Medulla oblongata (tissue), 1 donor: ENCODE data around the gene ELOVL6.
"Not testable (repeated sequence)": the region's sequence is repeated elsewhere in the genome, so short reads cannot be mapped to it uniquely, and the experiment has no call there.

ENCODE experiments used
- DNase-seq: peaks from one replicate; pipeline ENCODE4 v3.0.0-alpha.2; 2015; ENCODE audit errors: extremely low spot score

ELOVL6 gene

DNA sequence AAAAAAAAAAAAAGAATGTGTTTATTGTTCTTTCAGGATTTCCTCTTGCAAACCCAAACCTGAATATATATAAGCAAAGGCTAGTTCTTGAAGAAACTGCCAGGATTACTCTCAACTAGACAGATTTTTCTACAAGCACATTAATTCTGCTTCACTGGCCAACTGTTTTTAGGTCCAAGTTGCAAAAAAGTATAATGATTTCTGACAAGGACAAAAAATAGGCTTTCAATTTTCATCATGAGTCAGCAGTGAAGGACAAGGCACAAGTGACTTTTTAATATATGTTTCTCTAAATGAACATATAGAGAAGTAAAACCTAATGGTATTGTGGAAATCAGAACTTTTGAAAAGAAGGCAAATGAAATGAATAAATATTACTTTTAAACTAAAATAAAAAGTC is 73.7 kb downstream of the ELOVL6 start:
- DNase-seq = no peak

DNA sequence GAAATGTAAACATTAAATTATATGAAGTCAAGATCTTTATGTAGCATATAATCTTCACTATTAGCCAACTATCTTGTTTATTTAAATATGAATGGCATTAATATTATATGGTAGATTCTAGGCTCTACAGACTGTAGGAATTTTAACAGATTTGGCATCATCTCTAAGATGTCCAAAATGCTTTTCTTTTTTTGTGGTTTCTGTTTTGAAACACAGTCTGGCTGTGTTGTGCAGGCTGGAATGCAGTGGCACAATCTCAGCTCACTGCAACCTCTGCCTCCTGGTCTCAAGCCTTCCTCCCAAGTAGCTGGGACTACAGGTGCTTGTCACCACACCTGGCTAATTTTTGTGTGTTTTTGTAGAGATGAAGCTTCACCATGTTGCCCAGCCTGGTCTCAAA is 76.2 kb downstream of the ELOVL6 start:
- no peak for DNase-seq

DNA sequence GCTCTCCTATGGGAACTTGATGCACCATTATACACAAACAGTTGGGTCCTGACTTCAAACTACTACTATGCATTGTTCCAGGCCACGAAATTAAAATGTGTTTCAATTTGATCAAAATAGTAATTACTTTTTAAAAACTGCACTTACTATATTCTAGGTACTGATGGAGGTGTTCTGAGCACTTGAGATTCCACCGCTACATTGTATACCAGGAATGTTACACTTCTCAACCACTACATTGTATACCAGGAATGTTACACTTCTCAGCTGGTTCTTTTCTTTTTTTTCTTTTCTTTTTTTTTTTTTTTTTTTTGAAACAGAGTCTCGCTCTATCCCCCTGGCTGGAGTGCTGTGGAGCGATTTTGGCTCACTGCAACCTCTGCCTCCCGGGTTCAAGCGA is 77.9 kb downstream of the ELOVL6 start:
- no peak for DNase-seq

DNA sequence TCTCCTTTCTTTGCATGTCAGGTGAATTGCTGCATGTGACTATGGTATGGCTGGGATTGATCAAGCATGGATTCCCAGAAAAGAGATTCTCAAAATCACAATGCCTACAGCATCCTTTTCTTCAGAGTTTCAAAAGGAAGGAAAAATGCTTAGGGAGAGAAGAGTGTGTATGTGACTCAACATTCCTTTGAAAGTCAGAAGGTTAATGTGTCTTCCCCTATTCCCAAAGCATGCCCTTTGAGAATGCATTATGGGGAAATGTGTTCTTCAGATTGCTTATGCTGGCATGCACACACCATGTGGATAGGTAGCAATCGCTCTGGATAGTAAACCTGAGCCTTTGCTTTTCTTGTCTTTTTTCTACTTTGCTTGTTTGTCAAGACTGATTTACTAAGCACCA is 78.5 kb downstream of the ELOVL6 start:
- DNase-seq = no peak

DNA sequence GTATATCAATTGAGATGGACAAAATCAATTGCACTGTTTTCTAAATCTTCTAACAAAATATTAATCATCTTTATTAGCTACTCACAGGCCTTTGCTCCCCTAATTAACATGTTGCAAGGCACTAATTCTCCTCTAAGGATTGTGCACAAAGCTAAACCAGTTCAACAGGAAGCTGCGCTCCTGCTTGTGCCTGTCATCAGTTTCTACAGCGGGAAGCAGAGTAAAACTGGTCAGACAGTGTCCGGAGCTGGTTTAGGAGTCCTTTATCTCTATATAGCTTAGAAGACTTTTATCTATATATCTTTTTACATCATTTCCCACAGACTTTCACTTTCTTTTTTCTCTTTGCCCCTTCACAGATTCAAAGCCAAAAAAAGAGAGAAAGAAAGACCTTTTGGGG is 79.1 kb downstream of the ELOVL6 start:
- DNase-seq = no peak

DNA sequence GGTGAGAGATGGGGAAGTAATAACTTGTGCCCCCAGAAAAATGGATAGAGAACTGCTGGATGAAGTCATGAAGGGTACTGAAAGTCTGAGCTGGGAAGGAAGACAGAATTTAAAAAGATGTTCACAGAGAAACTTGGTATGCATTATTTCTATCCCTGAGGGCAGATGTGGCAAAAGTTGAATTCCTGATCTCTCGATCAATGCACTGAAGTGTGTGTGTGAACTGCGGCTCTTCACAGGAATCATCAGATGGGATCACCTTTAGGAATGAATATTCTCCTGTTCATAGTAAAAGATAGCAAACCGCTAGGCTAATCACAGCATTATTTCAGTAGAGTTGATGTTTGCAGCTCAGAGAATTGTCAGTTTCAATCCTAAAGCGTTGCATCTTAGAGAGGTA is 86.4 kb downstream of the ELOVL6 start:
- no peak for DNase-seq

DNA sequence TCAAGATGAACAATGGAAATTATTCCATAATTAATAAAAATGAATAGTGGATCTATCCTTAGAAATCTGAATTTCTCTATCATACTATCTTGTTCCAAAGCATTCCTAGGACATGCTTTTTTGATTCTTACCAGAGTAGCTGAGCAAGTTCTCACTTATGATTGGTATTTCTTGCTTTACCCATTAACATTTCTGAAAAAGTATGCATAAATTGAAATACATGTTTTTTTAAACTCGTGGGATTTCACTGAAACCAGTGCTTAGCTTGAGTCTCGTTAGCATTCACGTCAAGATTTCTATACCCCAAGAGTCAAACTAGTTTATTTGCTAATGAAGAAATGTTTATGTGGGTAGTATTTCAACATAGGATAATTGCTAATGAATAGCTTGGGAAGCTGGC is 89.0 kb downstream of the ELOVL6 start:
- DNase-seq = no peak

DNA sequence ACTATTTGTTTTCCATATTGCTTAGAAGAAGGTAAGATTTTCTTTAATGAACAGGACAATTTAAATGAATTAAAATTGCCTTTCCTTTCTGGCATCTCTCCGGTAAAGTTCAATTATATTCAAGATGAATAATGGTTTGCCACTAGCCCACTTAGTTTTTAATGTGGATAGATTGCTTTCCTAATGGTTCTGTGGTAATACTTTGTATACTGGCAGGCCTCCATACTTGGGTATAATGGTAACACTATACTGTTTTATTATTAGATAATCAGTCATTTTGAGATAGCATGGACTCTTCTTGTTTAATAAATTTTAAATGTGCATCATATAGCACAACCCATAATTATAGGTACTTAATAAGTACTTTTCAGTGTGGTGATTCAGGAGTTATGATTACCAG is 89.5 kb downstream of the ELOVL6 start:
- no peak for DNase-seq

DNA sequence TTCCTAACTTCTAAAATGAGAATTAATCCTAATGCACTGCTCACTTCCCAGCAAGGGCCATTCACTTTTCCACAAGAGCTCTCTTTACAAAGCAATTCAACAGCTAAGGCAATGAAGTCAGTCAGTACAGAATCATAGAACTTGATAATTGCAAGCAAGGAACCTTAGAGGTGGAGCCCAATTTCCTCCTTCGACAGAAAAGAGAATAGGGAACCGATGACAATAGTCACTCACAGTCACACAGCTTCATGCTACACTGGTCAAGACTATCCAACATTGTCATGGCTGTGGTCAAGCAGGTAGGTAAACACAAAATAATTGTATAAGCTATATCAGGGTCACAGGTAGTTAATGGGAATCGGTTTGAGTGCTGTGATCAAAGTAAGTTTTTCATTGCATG is 90.0 kb downstream of the ELOVL6 start:
- no peak for DNase-seq

DNA sequence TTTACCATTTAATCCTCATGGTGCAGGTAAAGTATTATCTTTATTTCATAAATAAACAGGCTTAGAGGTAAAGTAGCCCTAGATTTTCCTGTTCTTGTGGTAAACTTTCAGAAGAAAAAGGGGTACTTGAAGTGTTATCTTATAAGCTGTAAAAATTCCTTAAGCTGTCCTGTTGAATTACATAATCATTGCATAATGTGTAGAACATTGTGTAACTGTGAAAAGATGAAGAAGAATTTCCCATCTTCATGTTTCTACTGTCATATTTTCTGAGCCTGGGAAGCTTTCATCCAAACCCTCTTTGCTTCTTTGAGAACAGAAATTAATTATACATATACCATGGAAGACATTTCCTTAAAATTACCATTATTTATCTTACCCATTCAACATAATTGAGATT is 90.5 kb downstream of the ELOVL6 start:
- DNase-seq = no peak

DNA sequence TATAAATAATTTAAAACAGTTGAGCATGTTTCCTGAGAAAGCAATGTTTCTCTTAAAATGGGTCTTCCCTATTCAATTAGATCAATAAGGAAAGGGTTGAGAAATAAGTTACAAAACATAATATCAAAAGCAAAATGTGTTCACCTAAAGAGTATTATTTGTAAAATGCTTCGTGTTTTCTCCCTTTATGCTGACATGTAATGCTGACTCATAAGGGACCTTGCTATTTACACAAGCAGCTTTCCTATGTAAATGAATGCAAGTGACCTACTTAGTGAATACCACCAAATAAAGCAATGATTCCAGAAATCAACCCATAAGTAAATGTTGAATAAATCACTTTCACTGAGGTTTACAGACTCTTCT is 91.5 kb downstream of the ELOVL6 start:
- no peak for DNase-seq

DNA sequence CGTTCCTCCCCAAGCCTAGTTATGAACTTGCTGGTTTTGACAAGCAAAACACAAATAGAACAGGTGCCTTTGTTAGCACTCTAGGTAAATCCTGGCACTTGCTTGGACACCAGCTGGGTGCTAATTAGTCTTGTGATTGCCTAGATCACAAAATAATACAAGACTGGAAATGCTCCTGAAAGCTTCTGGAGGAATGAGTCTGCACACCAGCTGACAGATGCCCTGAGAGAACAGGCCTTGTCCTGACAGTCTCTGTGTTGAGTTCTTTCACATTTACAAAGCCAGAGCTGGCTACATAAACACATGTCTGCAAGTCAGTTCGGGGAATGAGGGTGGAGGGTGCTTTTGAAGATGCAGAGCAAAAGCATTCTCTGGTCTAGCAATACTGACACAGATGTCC is 93.8 kb downstream of the ELOVL6 start:
- peak; percentile 75 for DNase-seq

DNA sequence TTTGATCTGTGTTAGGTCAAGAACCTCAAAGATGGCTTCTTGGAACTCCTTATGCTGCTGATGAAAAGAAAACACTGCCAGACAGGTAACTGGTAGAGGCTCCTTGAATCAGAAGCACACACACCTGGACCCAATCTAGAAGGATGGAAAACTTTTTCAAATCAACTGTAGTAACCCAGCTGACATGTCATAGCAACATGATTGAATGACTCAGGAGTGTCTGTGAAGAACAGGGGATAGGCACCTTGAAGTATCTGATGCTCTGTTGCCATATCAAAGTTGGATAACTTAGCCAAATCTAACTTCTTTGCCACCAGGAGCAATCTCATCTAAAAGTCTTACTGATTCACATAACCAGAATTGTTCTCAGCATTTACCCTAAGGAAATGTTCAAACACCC is 98.8 kb downstream of the ELOVL6 start:
- no peak for DNase-seq

DNA sequence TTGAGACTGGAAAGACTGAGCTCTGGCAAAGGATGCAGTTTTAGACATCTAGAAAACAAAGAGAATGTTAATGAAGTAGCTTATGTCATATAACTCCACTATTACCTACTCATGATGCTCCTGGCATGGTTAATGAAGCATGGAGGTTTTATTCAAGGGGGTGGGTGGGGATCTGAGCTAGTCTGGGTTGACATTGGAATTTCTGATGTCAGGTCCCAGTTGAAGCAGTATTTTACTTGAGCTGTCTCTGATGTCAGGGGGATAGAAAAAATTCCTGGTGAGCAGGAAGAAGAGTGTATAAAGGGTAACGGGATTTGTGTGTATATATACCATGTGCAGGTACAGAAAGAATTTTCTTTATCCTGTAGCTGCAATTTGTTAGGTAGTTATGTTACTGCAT is 102.0 kb downstream of the ELOVL6 start:
- DNase-seq = no peak

DNA sequence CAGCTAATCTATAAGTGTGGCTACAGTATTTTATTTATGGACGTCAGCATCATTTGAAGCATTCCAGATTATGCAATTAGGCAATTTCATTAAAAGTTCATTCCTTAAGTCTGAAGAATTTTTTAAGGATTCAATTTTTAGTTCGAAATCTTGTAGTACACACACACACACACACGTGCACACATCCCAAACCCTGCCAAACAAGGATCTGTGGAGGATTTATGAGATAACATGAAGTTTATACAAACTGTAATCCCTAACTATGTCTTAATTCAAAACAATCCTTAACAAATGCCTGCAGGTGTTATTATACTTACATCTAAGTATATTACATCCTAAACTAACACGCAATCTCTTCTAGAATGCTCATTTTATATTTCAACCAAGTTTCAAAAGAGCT is 105.8 kb downstream of the ELOVL6 start:
- DNase-seq = no peak

DNA sequence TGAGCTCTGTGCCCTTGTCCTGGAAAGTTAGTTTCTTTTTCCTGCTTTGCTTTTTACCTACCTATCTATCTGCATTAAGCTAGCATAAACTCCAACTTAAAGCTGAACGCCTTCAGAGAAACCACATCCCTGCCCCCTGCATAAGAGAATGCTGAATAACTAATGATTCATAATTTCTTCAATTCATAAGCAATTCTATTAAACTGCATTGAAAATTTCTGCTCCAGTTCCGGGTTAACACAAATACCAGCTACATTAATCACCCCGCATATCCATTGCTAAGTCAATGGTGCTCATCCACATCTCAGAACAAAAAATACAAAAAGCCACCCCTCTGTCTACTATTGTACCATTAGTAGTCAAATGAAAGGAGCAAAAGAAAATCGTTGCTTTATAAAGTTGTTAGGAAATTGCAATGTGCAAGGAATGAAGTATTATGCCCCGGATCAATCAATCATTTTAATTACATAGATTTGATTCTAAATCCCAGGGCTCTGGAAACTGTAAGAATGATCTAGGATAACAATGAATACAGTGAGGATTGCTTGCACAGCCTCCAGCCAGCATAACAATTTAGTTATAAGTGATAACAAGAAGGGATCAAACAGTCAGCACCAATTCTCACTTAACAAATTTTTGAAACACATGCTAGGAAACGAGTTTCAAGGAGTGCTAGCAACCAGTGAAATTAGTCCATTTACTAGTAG is 106.8 kb downstream of the ELOVL6 start:
- DNase-seq = no peak

DNA sequence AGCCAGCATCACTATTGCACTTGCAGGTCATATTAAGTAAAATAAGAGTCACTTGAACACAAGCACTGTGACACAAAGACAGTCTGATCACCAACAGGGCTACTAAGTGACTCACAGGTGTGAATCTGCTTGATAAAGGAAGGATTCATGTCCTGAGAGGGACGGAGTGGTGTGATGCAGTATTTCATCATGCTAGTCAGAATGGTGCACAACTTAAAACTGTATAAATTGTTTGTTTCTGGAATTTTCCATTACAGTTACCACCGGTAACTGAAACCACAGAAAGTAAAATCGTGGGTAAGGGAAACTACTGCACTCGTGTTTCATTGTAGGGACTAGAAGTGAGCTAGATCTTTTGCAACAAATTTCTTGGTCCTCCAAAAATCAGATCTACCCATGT is 109.7 kb downstream of the ELOVL6 start:
- DNase-seq = no peak

DNA sequence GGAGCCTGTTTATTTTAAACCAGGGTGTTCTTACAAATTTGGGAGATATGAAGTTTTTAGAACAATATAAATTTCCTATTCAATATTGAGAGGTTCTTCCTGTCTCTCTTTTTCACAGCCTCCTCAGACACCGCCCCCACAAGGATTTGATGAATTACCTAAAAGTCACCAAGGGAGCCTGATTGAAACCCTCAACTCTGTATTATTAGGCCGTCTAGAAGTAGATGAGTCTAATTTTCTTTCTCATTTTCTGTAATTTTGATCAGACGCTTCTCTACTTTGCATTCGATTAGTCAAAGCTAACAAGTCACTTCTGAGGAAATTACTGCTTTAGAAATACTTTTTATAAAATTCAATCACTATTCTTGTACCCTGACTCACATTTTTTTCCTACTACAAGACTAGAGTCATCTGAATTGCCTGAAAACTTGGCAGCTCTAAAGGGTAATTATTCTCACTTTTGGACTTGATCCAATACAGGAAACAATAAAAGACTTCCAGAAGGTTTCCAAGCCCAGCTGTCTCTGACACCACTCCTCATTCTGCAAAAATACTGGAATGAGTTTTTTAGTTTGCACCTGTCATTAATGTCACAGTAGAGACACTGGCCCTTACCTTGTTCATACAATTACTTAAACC is 111.2 kb downstream of the ELOVL6 start:
- DNase-seq = peak; percentile 81

DNA sequence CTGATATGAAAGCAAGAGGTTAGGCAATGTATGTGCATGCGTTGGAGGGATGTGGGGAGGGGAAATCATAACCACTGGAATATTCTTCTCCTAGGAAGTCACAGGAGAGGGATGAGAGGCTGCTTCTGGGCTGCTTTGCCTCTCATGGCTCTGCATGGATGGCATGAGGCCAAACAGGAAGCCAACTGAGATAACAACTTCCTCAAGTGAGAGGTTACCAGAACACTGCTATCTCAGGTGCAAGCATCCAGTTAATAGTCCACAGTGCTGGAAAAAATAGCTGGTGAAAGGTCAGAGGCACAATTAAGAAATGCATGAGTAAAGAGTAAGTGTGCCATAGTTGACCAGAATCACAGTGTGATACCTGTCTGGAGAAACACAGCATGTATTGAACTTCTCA is 113.3 kb downstream of the ELOVL6 start:
- no peak for DNase-seq

DNA sequence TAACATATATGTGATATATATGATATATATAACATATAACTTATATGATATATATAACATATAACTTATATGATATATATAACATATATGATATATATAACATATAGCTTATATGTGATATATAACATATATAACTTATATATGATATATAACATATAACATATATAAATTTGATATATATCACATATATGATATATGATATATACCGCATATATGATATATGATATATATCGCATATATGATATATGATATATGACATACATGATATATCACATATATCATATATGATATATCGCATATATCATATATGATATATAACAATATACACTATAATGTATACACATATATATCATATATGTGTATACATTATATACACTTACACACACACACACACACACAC is 114.3 kb downstream of the ELOVL6 start:
- DNase-seq = no peak

DNA sequence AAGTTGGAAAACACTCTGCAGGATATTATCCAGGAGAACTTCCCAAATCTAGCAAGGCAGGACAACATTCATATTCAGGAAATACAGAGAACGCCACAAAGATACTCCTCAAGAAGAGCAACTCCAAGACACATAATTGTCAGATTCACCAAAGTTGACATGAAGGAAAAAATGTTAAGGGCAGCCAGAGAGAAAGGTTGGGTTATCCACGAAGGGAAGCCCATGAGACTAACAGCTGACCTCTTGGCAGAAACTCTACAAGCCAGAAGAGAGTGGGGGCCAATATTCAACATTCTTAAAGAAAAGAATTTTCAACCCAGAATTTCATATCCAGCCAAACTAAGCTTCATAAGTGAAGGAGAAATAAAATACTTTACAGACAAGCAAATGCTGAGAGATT is 120.3 kb downstream of the ELOVL6 start:
- DNase-seq = not testable (repeated sequence)

DNA sequence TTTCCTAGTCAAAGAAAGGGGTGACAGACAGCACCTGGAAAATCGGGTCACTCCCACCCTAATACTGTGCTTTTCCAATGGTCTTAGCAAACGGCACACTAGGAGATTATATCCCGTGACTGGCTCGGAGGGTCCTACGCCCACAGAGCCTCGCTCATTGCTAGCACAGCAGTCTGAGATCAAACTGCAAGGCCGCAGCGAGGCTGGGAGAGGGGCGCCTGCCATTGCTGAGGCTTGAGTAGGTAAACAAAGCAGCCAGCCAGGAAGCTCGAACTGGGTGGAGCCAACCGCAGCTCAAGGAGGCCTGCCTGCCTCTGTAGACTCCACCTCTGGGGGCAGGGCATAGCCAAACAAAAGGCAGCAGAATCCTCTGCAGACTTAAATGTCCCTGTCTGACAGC is 121.6 kb downstream of the ELOVL6 start:
- not testable (repeated sequence) for DNase-seq

DNA sequence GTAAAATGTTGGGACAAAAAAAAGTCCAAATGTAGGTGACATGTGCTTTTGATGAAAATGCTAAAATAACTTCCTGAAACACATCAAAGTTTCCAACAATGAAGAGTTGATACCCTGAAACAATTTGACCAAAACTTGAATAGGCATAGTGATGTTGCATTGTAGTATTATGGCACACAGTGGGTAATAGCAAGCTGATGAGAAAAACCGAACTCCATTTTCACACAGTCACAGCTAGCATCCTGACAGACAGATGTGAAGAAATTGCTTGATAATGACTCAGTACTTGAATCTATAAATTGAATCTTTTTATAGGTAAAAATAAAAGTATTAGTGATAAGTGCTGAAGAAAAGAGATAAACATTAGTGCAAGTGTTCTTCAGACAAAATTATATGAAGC is 122.5 kb downstream of the ELOVL6 start:
- no peak for DNase-seq
